ENCODE results near the gene ADAD1. TPM values are rescaled to one million over a fixed set of nuclear protein-coding genes. Genes with fewer than 3 reads are reported as not detected.

The ADAD1 gene
- total RNA-seq, 4 donors from 2014 or later: not detected

GRCh38 chr4:122412547-122412946 lies 33.7 kb downstream of the ADAD1 start:
- no peaks in the 10 kb centered on the region for H3K36me3 ChIP-seq
- no peaks in the 10 kb centered on the region for H3K4me1 ChIP-seq
- H3K27ac ChIP-seq: no peak overlapping the region
- intact Hi-C loops (cut with DNase I; ENCODE audit: low total_unique reads): no loop called here
- DNase-seq: no peak
- 31 to 39% methylated on average over 3 of the region's 3 CpGs for WGBS, 2 donors (ENCODE audit: low coverage in 1 of 2)
- in situ Hi-C loops (cut with MboI; ENCODE audit: low pct_ligation_motif_present in 1 of 4, low pct_unique_long_range_greater_than_20kb in 1 of 4, low sequenced_read_pairs in 3 of 4): no loop called here
- no peak for TF ChIP-seq EP300 (IDR thresholded peaks at IDR 0.05; ENCODE audit: low read depth)
- no peak for TF ChIP-seq POLR2A (IDR thresholded peaks at IDR 0.05)
- TF ChIP-seq, protein P1, sequence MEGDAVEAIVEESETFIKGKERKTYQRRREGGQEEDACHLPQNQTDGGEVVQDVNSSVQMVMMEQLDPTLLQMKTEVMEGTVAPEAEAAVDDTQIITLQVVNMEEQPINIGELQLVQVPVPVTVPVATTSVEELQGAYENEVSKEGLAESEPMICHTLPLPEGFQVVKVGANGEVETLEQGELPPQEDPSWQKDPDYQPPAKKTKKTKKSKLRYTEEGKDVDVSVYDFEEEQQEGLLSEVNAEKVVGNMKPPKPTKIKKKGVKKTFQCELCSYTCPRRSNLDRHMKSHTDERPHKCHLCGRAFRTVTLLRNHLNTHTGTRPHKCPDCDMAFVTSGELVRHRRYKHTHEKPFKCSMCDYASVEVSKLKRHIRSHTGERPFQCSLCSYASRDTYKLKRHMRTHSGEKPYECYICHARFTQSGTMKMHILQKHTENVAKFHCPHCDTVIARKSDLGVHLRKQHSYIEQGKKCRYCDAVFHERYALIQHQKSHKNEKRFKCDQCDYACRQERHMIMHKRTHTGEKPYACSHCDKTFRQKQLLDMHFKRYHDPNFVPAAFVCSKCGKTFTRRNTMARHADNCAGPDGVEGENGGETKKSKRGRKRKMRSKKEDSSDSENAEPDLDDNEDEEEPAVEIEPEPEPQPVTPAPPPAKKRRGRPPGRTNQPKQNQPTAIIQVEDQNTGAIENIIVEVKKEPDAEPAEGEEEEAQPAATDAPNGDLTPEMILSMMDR (IDR thresholded peaks at IDR 0.05): no peak
- TF ChIP-seq POLR2AphosphoS5 (IDR thresholded peaks at IDR 0.05): no peak
- no peaks in the 10 kb centered on the region for H3K9me3 ChIP-seq
- H3K4me3 ChIP-seq: no peak overlapping the region
- no peaks in the 10 kb centered on the region for H3K27me3 ChIP-seq

GRCh38 chr4:122423246-122423645 lies 44.4 kb downstream of the ADAD1 start:
- no peaks in the 10 kb centered on the region for H3K9me3 ChIP-seq
- no peak overlapping the region for H3K27ac ChIP-seq
- H3K36me3 ChIP-seq: no peaks in the 10 kb centered on the region
- no peaks in the 10 kb centered on the region for H3K4me1 ChIP-seq
- intact Hi-C loops (cut with DNase I; ENCODE audit: low total_unique reads): no loop called here
- no peak for DNase-seq
- in situ Hi-C loops (cut with MboI; ENCODE audit: low pct_ligation_motif_present in 1 of 4, low pct_unique_long_range_greater_than_20kb in 1 of 4, low sequenced_read_pairs in 3 of 4): no loop called here
- no peaks in the 10 kb centered on the region for H3K27me3 ChIP-seq
- no peak for TF ChIP-seq POLR2A (IDR thresholded peaks at IDR 0.05)
- TF ChIP-seq EP300 (IDR thresholded peaks at IDR 0.05; ENCODE audit: low read depth): no peak
- TF ChIP-seq, protein P1 (IDR thresholded peaks at IDR 0.05): no peak
- no peak for TF ChIP-seq POLR2AphosphoS5 (IDR thresholded peaks at IDR 0.05)
- H3K4me3 ChIP-seq: no peak overlapping the region

DNA sequence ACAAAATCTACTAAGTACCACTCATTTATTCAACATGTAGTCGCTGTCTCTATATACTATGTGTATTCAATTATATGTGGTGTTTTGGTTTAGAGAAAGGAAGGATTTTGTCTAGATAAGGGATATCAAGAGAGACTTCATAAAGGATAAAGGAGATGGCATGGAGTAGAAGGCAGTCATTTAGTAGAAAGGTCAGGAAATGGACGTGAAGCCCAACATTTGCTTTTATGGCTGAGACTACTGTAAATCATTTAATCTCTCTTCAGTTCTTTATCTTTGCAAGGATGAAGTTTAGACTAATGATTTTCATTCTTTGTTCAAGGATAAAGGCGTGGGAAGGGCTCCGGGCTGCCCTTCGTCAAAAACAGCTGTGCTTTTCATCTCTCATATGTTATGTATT lies 52.5 kb downstream of the ADAD1 start:
- no peak for DNase-seq
- intact Hi-C loops (cut with DNase I; ENCODE audit: low total_unique reads): no loop called here
- Histone ChIP-seq H3K4me1 (no peaks in the 10 kb centered on the region), H3K36me3 (no peaks in the 10 kb centered on the region), H3K27ac (no peak overlapping the region), H3K27me3 (no peaks in the 10 kb centered on the region), H3K9me3 (no peaks in the 10 kb centered on the region), H3K4me3 (no peak overlapping the region)
- in situ Hi-C loops (cut with MboI; ENCODE audit: low pct_ligation_motif_present in 1 of 4, low pct_unique_long_range_greater_than_20kb in 1 of 4, low sequenced_read_pairs in 3 of 4): no loop called here
- 71 to 76% methylated on average over 5 of the region's 5 CpGs for WGBS, 2 donors (ENCODE audit: low coverage in 1 of 2)
- TF ChIP-seq EP300 (IDR thresholded peaks at IDR 0.05; ENCODE audit: low read depth): no peak
- TF ChIP-seq, protein P1 (IDR thresholded peaks at IDR 0.05): no peak
- no peak for TF ChIP-seq POLR2AphosphoS5 (IDR thresholded peaks at IDR 0.05)
- no peak for TF ChIP-seq POLR2A (IDR thresholded peaks at IDR 0.05)

DNA sequence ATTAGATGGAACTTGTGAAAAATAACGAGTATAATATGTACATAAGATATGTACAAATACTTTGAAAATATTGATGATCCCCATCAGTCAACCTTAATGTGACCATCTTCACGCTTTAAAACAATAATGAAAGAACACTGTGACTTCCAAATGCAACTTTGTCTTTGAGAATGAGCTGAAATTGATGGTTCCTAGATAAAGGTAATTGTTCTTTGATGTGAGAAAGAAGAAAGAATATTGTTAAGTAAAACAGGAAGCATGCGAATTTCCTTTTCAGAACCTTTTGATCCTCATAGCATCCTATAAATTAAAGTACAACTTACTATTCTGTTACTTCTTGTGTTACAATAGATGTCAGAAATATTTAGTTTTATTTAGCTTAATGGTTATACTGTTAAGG lies 55.5 kb downstream of the ADAD1 start:
- H3K4me3 ChIP-seq: no peak overlapping the region
- H3K27ac ChIP-seq: no peak overlapping the region
- H3K27me3 ChIP-seq: no peaks in the 10 kb centered on the region
- H3K9me3 ChIP-seq: no peaks in the 10 kb centered on the region
- TF ChIP-seq, protein P1 (IDR thresholded peaks at IDR 0.05): no peak
- TF ChIP-seq POLR2A (IDR thresholded peaks at IDR 0.05): no peak
- TF ChIP-seq EP300 (IDR thresholded peaks at IDR 0.05; ENCODE audit: low read depth): no peak
- TF ChIP-seq POLR2AphosphoS5 (IDR thresholded peaks at IDR 0.05): no peak
- 57 to 69% methylated on average over 3 of the region's 3 CpGs for WGBS, 2 donors (ENCODE audit: low coverage in 1 of 2)
- intact Hi-C loops (cut with DNase I; ENCODE audit: low total_unique reads): no loop called here
- in situ Hi-C loops (cut with MboI; ENCODE audit: low pct_ligation_motif_present in 1 of 4, low pct_unique_long_range_greater_than_20kb in 1 of 4, low sequenced_read_pairs in 3 of 4): no loop called here
- H3K36me3 ChIP-seq: no peaks in the 10 kb centered on the region
- DNase-seq: no peak
- H3K4me1 ChIP-seq: no peaks in the 10 kb centered on the region
